ENCODE data around the gene MYO1F. TPM values are rescaled to one million over a fixed set of nuclear protein-coding genes. Genes with fewer than 3 reads are reported as not detected.

Gene MYO1F
- polyA plus RNA-seq, 2 of the 4 experiments (the other 2 are of a cell fraction) = 0.23 to 0.37 TPM

DNA sequence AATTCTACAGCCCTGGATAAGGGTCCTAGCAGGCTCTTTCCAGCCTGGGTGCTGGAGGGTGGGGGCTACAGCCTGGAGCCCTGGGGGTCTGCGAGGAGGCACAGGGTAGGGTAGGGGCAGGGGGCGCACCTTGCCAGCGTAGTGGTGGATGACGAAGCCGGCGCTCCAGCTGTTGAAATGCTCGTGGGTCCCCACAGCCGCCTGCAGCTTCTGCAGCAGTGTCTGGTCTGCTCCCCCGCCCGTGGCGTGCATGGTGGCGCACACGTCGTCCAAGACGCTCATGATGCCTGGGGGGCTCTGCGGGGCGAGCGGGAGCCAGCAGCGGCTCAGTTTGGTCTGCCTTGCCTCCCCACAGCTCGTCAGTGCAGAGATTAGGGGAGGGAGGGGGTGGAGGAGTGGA lies 33.1 kb downstream of the MYO1F start:
- ATAC-seq = no peak
- H3K9me3 ChIP-seq = no peaks in the 10 kb centered on the region
- ChIA-PET POLR2A (no interaction called here), CTCF (no interaction called here)
- H3K4me2 ChIP-seq = no peak overlapping the region
- H3K4me1 ChIP-seq = no peaks in the 10 kb centered on the region
- DNase-seq (ENCODE audit: low read depth in 1 of 2, low spot score in 1 of 2) = no peak
- no peak overlapping the region for H3K4me3 ChIP-seq
- no peak for TF ChIP-seq RAD21 (conservative IDR thresholded peaks at IDR 0.05 in 1 of 2, IDR thresholded peaks at IDR 0.05 in 1 of 2)
- TF ChIP-seq BCL3 (IDR thresholded peaks at IDR 0.05) = no peak
- no peak for TF ChIP-seq MAZ (IDR thresholded peaks at IDR 0.05; ENCODE audit: borderline replicate concordance, low read depth, low read length)
- no peak for TF ChIP-seq FOSL2 (IDR thresholded peaks at IDR 0.05)
- no peak for TF ChIP-seq FOSL2 (CRISPR knock-in tag; IDR thresholded peaks at IDR 0.05)
- TF ChIP-seq, protein P1, sequence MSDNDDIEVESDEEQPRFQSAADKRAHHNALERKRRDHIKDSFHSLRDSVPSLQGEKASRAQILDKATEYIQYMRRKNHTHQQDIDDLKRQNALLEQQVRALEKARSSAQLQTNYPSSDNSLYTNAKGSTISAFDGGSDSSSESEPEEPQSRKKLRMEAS (IDR thresholded peaks at IDR 0.05) = no peak
- no peak for TF ChIP-seq HOXA7 (CRISPR knock-in tag; IDR thresholded peaks at IDR 0.05)
- no peak for TF ChIP-seq PHF8 (IDR thresholded peaks at IDR 0.05; ENCODE audit: borderline replicate concordance, low read depth)
- TF ChIP-seq HEYL (CRISPR knock-in tag; IDR thresholded peaks at IDR 0.05) = no peak
- TF ChIP-seq, protein P2, sequence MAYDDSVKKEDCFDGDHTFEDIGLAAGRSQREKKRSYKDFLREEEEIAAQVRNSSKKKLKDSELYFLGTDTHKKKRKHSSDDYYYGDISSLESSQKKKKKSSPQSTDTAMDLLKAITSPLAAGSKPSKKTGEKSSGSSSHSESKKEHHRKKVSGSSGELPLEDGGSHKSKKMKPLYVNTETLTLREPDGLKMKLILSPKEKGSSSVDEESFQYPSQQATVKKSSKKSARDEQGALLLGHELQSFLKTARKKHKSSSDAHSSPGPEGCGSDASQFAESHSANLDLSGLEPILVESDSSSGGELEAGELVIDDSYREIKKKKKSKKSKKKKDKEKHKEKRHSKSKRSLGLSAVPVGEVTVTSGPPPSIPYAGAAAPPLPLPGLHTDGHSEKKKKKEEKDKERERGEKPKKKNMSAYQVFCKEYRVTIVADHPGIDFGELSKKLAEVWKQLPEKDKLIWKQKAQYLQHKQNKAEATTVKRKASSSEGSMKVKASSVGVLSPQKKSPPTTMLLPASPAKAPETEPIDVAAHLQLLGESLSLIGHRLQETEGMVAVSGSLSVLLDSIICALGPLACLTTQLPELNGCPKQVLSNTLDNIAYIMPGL (CRISPR knock-in tag; IDR thresholded peaks at IDR 0.05; ENCODE audit: borderline replicate concordance) = no peak
- no peak for TF ChIP-seq ZFP36 (IDR thresholded peaks at IDR 0.05; ENCODE audit: borderline replicate concordance, partially characterized antibody)
- no peak for TF ChIP-seq CHD4 (IDR thresholded peaks at IDR 0.05; ENCODE audit: borderline replicate concordance)
- TF ChIP-seq RNF2 (IDR thresholded peaks at IDR 0.05; ENCODE audit: borderline replicate concordance, low read depth) = no peak
- TF ChIP-seq ZNF302 (CRISPR knock-in tag; IDR thresholded peaks at IDR 0.05) = no peak
- no peak for TF ChIP-seq POLR2AphosphoS2 (conservative IDR thresholded peaks at IDR 0.05; ENCODE audit: low read length)
- TF ChIP-seq FOSB (CRISPR knock-in tag; IDR thresholded peaks at IDR 0.05) = no peak
- TF ChIP-seq EP300 (IDR thresholded peaks at IDR 0.05) = no peak
- TF ChIP-seq ESRRA (IDR thresholded peaks at IDR 0.05; ENCODE audit: borderline replicate concordance, low read length) = no peak
- no peak for TF ChIP-seq CHD2 (IDR thresholded peaks at IDR 0.05; ENCODE audit: low read length, partially characterized antibody)
- WGBS (ENCODE audit: missing lambda C conversion rate) = 94% methylated on average over 8 of the region's 20 CpGs
- no peak overlapping the region for H3K27ac ChIP-seq
- FAIRE-seq = no peak

GRCh38 chr19:8539621-8540149 lies 37.6 kb downstream of the MYO1F start:
- ChIA-PET CTCF (interaction anchor here (0.9 to 1.4 kb wide), 2 partner anchors 38 to 186 kb away, joined by 4 read pairs; no protein-coding TSS in a partner anchor), POLR2A (no interaction called here)
- TF ChIP-seq CBX2 (IDR thresholded peaks at IDR 0.05; ENCODE audit: borderline replicate concordance, low read depth) (no peak), HEYL (CRISPR knock-in tag; IDR thresholded peaks at IDR 0.05) (no peak), RARB (CRISPR knock-in tag; IDR thresholded peaks at IDR 0.05) (no peak), CHD2 (IDR thresholded peaks at IDR 0.05; ENCODE audit: low read length, partially characterized antibody) (no peak)
- Histone ChIP-seq H3K4me3 (no peak overlapping the region), H3K4me1 (no peaks in the 10 kb centered on the region), H3K9me3 (no peaks in the 10 kb centered on the region), H3K27ac (no peak overlapping the region), H3K4me2 (no peak overlapping the region)
- ATAC-seq (no peak), FAIRE-seq (no peak), DNase-seq (ENCODE audit: low read depth in 1 of 2, low spot score in 1 of 2) (no peak)
- 92% methylated on average over 12 of the region's 12 CpGs for WGBS (ENCODE audit: missing lambda C conversion rate)

DNA sequence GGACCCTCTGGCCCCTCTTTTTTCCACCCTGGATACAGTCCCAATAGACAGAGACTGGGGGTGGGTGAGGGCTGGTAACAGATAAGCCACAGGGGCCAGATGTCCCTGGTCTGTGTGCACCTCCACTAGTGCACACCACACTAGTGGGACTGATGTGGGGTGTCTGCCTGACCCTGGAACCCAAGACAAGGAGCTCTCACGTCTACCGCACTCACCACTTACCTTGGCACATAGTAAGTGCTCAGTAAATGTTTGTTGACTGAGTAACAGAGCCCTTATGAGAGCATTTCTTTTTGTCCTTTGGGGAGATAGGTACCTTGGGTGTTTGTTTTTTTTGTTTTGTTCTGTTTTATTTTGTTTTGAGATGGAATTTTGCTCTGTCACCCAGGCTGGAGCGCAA lies 40.1 kb downstream of the MYO1F start:
- 94% methylated on average over 3 of the region's 3 CpGs for WGBS (ENCODE audit: missing lambda C conversion rate)
- ChIA-PET CTCF (interaction anchor here (1.1 kb wide), 1 partner anchor 43 kb away, joined by 4 read pairs; no protein-coding TSS in a partner anchor), POLR2A (no interaction called here)
- H3K4me2 ChIP-seq = no peak overlapping the region
- H3K9me3 ChIP-seq = no peaks in the 10 kb centered on the region
- ATAC-seq (no peak), FAIRE-seq (no peak), DNase-seq (ENCODE audit: low read depth in 1 of 2, low spot score in 1 of 2) (no peak)
- no peak overlapping the region for H3K27ac ChIP-seq
- no peak overlapping the region for H3K4me3 ChIP-seq
- no peaks in the 10 kb centered on the region for H3K4me1 ChIP-seq
- TF ChIP-seq JUNB (IDR thresholded peaks at IDR 0.05) (no peak), RFX5 (IDR thresholded peaks at IDR 0.05) (no peak), JUN (IDR thresholded peaks at IDR 0.05) (no peak), EHMT2 (IDR thresholded peaks at IDR 0.05; ENCODE audit: low read depth) (no peak), REST (IDR thresholded peaks at IDR 0.05) (no peak)
- TF ChIP-seq, protein P2 (CRISPR knock-in tag; IDR thresholded peaks at IDR 0.05; ENCODE audit: borderline replicate concordance) = no peak

Data from A549 (cell line).